Esophagus muscularis mucosa (tissue), 3 donors: Measurements from ENCODE around the gene RAB18.

Source experiments
- CTCF ChIP-seq, 3 experiments: fragments of 200-600 bp in 2 of 3; fragments of 450-650 bp in 1 of 3; sonication (generic) in 2 of 3; IDR thresholded peaks; one replicate each; pipeline ENCODE4 v1.5.1; 2017 to 2019; ENCODE audit warnings: antibody characterized with exemption in 3 of 3, mild to moderate bottlenecking in 2 of 3, moderate library complexity in 1 of 3
- EP300 ChIP-seq: sonication (generic); formaldehyde crosslinking; IDR thresholded peaks from one replicate; pipeline ENCODE4 v1.6.1; 2017; ENCODE audit warnings: antibody characterized with exemption

- TF ChIP-seq EP300 (no peak), CTCF (IDR thresholded peaks at IDR 0.05) (no peak)
Observed at GRCh38 chr10:27470885-27471284, 33.2 kb upstream of the RAB18 start.
